Measurements from ENCODE around the gene ATP9A. TPM values are rescaled to one million over a fixed set of nuclear protein-coding genes. Genes with fewer than 3 reads are reported as not detected.

Gene ATP9A
- polyA plus RNA-seq, 1 of the 3 experiments (the other 2 are of a cell fraction): 11.0 TPM

DNA sequence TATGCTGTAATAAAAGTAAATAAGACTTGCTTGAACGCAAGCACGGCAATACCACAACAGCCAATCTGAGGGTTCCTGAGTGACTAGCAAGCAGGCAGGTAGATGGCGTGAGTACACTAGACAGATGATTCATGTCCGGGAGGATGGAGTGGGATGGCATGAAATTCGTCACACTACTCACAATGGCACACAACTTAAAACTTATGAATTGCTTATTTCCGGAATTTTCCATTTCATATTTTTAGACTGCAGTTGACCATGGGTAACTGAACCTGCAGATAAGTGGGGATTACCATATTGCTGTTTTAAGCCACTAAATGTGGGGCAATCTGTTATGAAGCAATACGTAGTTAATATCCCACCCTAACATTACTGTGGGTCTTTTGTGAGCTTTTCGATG is 132.1 kb downstream of the ATP9A start:
- no peaks in the 10 kb centered on the region; the same call in 1 of the 2 replicates for H3K79me2 ChIP-seq (ENCODE audit: insufficient read depth)
- H3K9me3 ChIP-seq: no peaks in the 10 kb centered on the region
- no peaks in the 10 kb centered on the region for H3K27me3 ChIP-seq (ENCODE audit: insufficient read depth)
- peaks cover 3 to 6% of the 10 kb centered on the region in 2 experiments; a peak in 2 of 4 replicates for H3K4me1 ChIP-seq (ENCODE audit: control insufficient read depth in 1 of 2, insufficient read depth in 2 of 2, low read depth in 1 of 2, low read length in 1 of 2)
- H3K4me2 ChIP-seq: no peak overlapping the region
- TF ChIP-seq EZH2phosphoT487 (IDR thresholded peaks at IDR 0.05; ENCODE audit: borderline replicate concordance, low read depth) (no peak), FOSL2 (IDR thresholded peaks at IDR 0.05; ENCODE audit: borderline replicate concordance, low read depth) (no peak), JUND (IDR thresholded peaks at IDR 0.05) (no peak), NFIC (IDR thresholded peaks at IDR 0.05; ENCODE audit: borderline replicate concordance) (no peak), MEF2A (IDR thresholded peaks at IDR 0.05; ENCODE audit: borderline replicate concordance, low read depth) (no peak), RAD21 (IDR thresholded peaks at IDR 0.05; ENCODE audit: low read length) (no peak), TCF12 (IDR thresholded peaks at IDR 0.05) (no peak), RXRA (IDR thresholded peaks at IDR 0.05; ENCODE audit: borderline replicate concordance, low read depth) (no peak)
- TF ChIP-seq, protein P1, sequence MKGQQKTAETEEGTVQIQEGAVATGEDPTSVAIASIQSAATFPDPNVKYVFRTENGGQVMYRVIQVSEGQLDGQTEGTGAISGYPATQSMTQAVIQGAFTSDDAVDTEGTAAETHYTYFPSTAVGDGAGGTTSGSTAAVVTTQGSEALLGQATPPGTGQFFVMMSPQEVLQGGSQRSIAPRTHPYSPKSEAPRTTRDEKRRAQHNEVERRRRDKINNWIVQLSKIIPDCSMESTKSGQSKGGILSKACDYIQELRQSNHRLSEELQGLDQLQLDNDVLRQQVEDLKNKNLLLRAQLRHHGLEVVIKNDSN (IDR thresholded peaks at IDR 0.05; ENCODE audit: borderline replicate concordance, low read depth): no peak
- TF ChIP-seq, protein P2, sequence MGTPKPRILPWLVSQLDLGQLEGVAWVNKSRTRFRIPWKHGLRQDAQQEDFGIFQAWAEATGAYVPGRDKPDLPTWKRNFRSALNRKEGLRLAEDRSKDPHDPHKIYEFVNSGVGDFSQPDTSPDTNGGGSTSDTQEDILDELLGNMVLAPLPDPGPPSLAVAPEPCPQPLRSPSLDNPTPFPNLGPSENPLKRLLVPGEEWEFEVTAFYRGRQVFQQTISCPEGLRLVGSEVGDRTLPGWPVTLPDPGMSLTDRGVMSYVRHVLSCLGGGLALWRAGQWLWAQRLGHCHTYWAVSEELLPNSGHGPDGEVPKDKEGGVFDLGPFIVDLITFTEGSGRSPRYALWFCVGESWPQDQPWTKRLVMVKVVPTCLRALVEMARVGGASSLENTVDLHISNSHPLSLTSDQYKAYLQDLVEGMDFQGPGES (IDR thresholded peaks at IDR 0.05; ENCODE audit: low read depth, low read length): no peak
- H3K9me2 ChIP-seq: no peaks in the 10 kb centered on the region
- H2AFZ ChIP-seq (ENCODE audit: low read depth): no peak overlapping the region
- ChIA-PET POLR2A (no interaction called here), CTCF (interaction anchor here (1.2 to 4.5 kb wide), 3 partner anchors 12 to 643 kb away, joined by 4 to 31 read pairs (median 4); no protein-coding TSS in a partner anchor)
- 91% methylated on average over 8 of the region's 8 CpGs for WGBS (ENCODE audit: low lambda C conversion rate)
- no peaks in the 10 kb centered on the region for H4K20me1 ChIP-seq (ENCODE audit: insufficient read depth)
- DNase-seq: no peak
- peaks cover 5% of the 10 kb centered on the region for H3F3A ChIP-seq (replicated peaks; ENCODE audit: insufficient read depth)
- no peak overlapping the region for H3K4me3 ChIP-seq (ENCODE audit: low read depth in 2 of 2, low read length in 1 of 2)
- H3K36me3 ChIP-seq (replicated peaks in 1 of 2; ENCODE audit: control insufficient read depth in 1 of 2, insufficient read depth in 2 of 2, low read length in 1 of 2): no peaks in the 10 kb centered on the region
- no peak overlapping the region for H3K9ac ChIP-seq
- no peak overlapping the region for H3K27ac ChIP-seq (ENCODE audit: low read depth in 2 of 2, low read length in 1 of 2)

DNA sequence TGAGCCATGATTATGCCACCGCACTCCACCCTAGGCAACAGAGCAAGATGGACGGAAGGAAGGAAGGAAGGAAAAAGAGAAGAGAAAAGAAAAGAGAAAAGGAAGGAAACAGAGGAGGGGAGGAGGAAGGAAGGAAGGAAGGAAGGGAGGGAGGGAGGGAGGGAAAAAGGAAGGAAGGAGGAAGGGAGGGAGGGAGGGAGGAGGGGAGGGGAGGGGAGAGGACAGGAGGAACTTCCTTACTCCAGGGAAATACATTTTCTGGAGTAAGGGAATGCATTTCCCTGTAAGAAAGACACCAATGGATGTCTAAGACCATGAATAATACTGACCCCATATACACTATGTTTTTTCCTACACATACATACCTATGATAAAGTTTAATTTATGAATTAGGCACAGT is 132.5 kb downstream of the ATP9A start:
- CTCF ChIA-PET: no interaction called here
- DNase-seq: no peak
- H3K9ac ChIP-seq: no peak overlapping the region
- no peaks in the 10 kb centered on the region for H3K27me3 ChIP-seq (ENCODE audit: insufficient read depth)
- peaks cover 5% of the 10 kb centered on the region for H3F3A ChIP-seq (replicated peaks; ENCODE audit: insufficient read depth)
- no peaks in the 10 kb centered on the region for H3K36me3 ChIP-seq (replicated peaks in 1 of 2; ENCODE audit: control insufficient read depth in 1 of 2, insufficient read depth in 2 of 2, low read length in 1 of 2)
- no peak overlapping the region for H3K4me3 ChIP-seq (ENCODE audit: low read depth in 2 of 2, low read length in 1 of 2)
- no peak for TF ChIP-seq YY1 (IDR thresholded peaks at IDR 0.05; ENCODE audit: low read depth)
- no peak for TF ChIP-seq TAF1 (IDR thresholded peaks at IDR 0.05; ENCODE audit: borderline replicate concordance, low read depth, low read length)
- no peak for TF ChIP-seq MEF2A (IDR thresholded peaks at IDR 0.05; ENCODE audit: borderline replicate concordance, low read depth)
- TF ChIP-seq FOSL2 (IDR thresholded peaks at IDR 0.05; ENCODE audit: borderline replicate concordance, low read depth): no peak
- no peak for TF ChIP-seq EP300 (IDR thresholded peaks at IDR 0.05; ENCODE audit: borderline replicate concordance in 1 of 2, low read depth in 1 of 2, low read length in 1 of 2)
- TF ChIP-seq SMC3 (IDR thresholded peaks at IDR 0.05; ENCODE audit: low read depth, low read length): no peak
- TF ChIP-seq, protein P3, sequence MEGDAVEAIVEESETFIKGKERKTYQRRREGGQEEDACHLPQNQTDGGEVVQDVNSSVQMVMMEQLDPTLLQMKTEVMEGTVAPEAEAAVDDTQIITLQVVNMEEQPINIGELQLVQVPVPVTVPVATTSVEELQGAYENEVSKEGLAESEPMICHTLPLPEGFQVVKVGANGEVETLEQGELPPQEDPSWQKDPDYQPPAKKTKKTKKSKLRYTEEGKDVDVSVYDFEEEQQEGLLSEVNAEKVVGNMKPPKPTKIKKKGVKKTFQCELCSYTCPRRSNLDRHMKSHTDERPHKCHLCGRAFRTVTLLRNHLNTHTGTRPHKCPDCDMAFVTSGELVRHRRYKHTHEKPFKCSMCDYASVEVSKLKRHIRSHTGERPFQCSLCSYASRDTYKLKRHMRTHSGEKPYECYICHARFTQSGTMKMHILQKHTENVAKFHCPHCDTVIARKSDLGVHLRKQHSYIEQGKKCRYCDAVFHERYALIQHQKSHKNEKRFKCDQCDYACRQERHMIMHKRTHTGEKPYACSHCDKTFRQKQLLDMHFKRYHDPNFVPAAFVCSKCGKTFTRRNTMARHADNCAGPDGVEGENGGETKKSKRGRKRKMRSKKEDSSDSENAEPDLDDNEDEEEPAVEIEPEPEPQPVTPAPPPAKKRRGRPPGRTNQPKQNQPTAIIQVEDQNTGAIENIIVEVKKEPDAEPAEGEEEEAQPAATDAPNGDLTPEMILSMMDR (IDR thresholded peaks at IDR 0.05): no peak
- no peak for TF ChIP-seq EZH2phosphoT487 (IDR thresholded peaks at IDR 0.05; ENCODE audit: borderline replicate concordance, low read depth)
- TF ChIP-seq RCOR1 (IDR thresholded peaks at IDR 0.05; ENCODE audit: low read length): no peak
- TF ChIP-seq, protein P4, sequence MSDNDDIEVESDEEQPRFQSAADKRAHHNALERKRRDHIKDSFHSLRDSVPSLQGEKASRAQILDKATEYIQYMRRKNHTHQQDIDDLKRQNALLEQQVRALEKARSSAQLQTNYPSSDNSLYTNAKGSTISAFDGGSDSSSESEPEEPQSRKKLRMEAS (IDR thresholded peaks at IDR 0.05; ENCODE audit: low read depth): no peak
- no peak for TF ChIP-seq NRF1 (IDR thresholded peaks at IDR 0.05; ENCODE audit: low read depth, low read length)
- no peak for TF ChIP-seq GABPA (IDR thresholded peaks at IDR 0.05; ENCODE audit: low read depth)
- no peak for TF ChIP-seq TCF12 (IDR thresholded peaks at IDR 0.05)
- 100% methylated on average over 2 of the region's 2 CpGs for WGBS (ENCODE audit: low lambda C conversion rate)
- H3K9me2 ChIP-seq: no peaks in the 10 kb centered on the region
- no peaks in the 10 kb centered on the region for H4K20me1 ChIP-seq (ENCODE audit: insufficient read depth)
- no peak overlapping the region for H3K27ac ChIP-seq (ENCODE audit: low read depth in 2 of 2, low read length in 1 of 2)
- H3K4me1 ChIP-seq (ENCODE audit: control insufficient read depth in 1 of 2, insufficient read depth in 2 of 2, low read depth in 1 of 2, low read length in 1 of 2): peaks cover 7 to 11% of the 10 kb centered on the region in 2 experiments; a peak in 3 of 4 replicates
- no peaks in the 10 kb centered on the region for H3K9me3 ChIP-seq
- no peaks in the 10 kb centered on the region; the same call in 1 of the 2 replicates for H3K79me2 ChIP-seq (ENCODE audit: insufficient read depth)
- POLR2A ChIA-PET: no interaction called here
- H3K4me2 ChIP-seq: no peak overlapping the region
- H2AFZ ChIP-seq (ENCODE audit: low read depth): no peak overlapping the region
